Activated CD4-positive, alpha-beta memory T cell treated with anti-CD3 and anti-CD28 coated beads for 36 hours (primary cell): ENCODE results near the gene DTNBP1. TPM values are rescaled to one million over a fixed set of nuclear protein-coding genes. Genes with fewer than 3 reads are reported as not detected.

ENCODE experiments used
- CTCF ChIA-PET: fragments of 350-600 bp; sonication (Branson Sonifier 250); formaldehyde crosslinking; loops from one replicate; lab custom pipeline; 2021; ENCODE audit warnings: antibody characterized with exemption, inconsistent platforms; lab: Charles Lee
- POLR2A ChIA-PET: fragments of 350-600 bp; sonication (Branson Sonifier 250); formaldehyde crosslinking; loops from one replicate; lab custom pipeline; 2021; ENCODE audit warnings: antibody characterized with exemption; lab: Charles Lee
- DNase-seq: peaks from one replicate; pipeline ENCODE4 v3.0.0-alpha.2; 2020
- H3K27ac Mint-ChIP-seq: one replicate; pipeline ENCODE4 v1.8.0; 2021; ENCODE audit warnings: mixed read lengths
- H3K27me3 Mint-ChIP-seq: one replicate; pipeline ENCODE4 v1.8.0; 2021; ENCODE audit warnings: mixed read lengths
- H3K36me3 Mint-ChIP-seq: one replicate; pipeline ENCODE4 v1.8.0; 2021; ENCODE audit warnings: mixed read lengths
- H3K4me1 Mint-ChIP-seq: one replicate; pipeline ENCODE4 v1.8.0; 2021; ENCODE audit warnings: low read depth, mixed read lengths
- H3K4me3 Mint-ChIP-seq: one replicate; pipeline ENCODE4 v1.8.0; 2021; ENCODE audit warnings: mild to moderate bottlenecking, mixed read lengths
- H3K9me3 Mint-ChIP-seq: one replicate; pipeline ENCODE4 v1.8.0; 2021; ENCODE audit warnings: mixed read lengths
- intact Hi-C: fragments of 100-400 bp; cut with micrococcal nuclease; formaldehyde crosslinking; loops from one replicate; pipeline ENCODE4 v1.15.1; 2023
- total RNA-seq, 2 experiments: library from RNA; stranded (reverse); gene quantifications; one replicate each; pipeline ENCODE4 v1.2.3, GENCODE V29; 2021

The DTNBP1 gene
- total RNA-seq, 2 experiments from 2014 or later: 22.9 to 24.3 TPM

DNA sequence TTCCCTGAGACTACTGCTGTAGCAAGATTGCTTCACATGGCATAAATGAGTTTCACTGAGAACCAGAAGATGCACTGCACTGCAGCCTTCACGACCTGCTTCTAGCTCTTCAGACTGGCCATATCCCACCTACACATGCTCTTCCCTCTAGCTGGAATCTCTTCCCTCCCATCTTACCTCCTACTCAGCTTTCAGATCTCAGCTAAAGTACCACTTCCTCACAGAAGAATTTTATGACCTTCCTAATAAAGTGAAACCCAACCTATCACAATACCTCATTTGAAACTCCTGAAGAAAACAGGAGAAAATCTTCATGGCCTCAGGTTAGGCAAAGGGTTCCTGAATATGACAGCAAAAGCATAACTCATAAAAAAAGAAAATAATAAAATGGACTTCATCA, 99.9 kb downstream of the DTNBP1 start:
- H3K4me1 Mint-ChIP-seq: no peaks in the 10 kb centered on the region
- DNase-seq: no peak
- no peak overlapping the region for H3K27ac Mint-ChIP-seq
- H3K36me3 Mint-ChIP-seq: no peaks in the 10 kb centered on the region
- ChIA-PET CTCF (no interaction called here), POLR2A (no interaction called here)
- no peaks in the 10 kb centered on the region for H3K27me3 Mint-ChIP-seq
- H3K4me3 Mint-ChIP-seq: no peak overlapping the region
- H3K9me3 Mint-ChIP-seq: no peaks in the 10 kb centered on the region
- intact Hi-C loops: no loop called here

DNA sequence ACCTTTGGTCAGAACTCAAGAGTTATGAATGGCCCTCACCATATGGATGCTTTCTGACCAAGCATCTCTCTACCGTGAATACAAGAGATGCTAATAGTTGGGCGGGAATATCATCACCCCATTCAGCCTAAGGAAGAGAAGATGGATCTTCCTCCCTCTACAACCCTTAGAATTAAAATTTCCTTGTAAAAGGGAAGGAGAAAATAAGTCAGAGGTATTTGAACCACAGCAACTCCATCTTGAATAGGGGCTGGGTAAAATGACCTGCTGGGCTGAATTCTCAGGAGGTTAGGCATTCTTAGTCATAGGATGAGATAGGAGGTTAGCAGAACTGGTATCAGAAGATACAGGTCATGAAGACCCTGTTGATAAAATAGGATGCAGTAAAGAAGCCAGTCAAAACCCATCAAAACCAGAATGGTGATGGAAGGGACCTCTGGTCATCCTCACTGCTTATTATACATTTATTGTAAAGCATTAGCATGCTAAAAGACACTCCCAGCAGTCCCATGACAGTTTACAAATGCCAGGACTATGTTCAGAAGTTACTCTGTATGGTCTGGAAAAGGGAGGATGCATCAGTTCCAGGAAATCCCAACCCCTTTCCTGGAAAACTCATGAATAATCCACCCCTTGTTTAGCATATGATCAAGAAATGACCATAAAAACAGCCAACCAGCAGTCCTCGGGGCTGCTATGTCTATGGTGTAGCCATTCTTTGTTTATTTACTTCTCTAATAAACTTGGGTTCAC, 101.2 kb downstream of the DTNBP1 start:
- no peak for DNase-seq
- CTCF ChIA-PET: no interaction called here
- no peaks in the 10 kb centered on the region for H3K4me1 Mint-ChIP-seq
- H3K36me3 Mint-ChIP-seq: no peaks in the 10 kb centered on the region
- intact Hi-C loops: no loop called here
- H3K9me3 Mint-ChIP-seq: no peaks in the 10 kb centered on the region
- POLR2A ChIA-PET: no interaction called here
- no peak overlapping the region for H3K4me3 Mint-ChIP-seq
- H3K27me3 Mint-ChIP-seq: no peaks in the 10 kb centered on the region
- H3K27ac Mint-ChIP-seq: no peak overlapping the region

- Mint-ChIP-seq H3K27ac (no peak overlapping the region), H3K9me3 (no peaks in the 10 kb centered on the region), H3K27me3 (no peaks in the 10 kb centered on the region), H3K4me1 (no peaks in the 10 kb centered on the region), H3K36me3 (no peaks in the 10 kb centered on the region), H3K4me3 (no peak overlapping the region)
- intact Hi-C loops: no loop called here
- no peak for DNase-seq
- ChIA-PET CTCF (interaction anchor here (0.6 kb wide), 1 partner anchor 65 kb away, joined by 3 read pairs; no protein-coding TSS in a partner anchor), POLR2A (no interaction called here)
Observed at GRCh38 chr6:15560713-15561112, 102.1 kb downstream of the DTNBP1 start.

DNA sequence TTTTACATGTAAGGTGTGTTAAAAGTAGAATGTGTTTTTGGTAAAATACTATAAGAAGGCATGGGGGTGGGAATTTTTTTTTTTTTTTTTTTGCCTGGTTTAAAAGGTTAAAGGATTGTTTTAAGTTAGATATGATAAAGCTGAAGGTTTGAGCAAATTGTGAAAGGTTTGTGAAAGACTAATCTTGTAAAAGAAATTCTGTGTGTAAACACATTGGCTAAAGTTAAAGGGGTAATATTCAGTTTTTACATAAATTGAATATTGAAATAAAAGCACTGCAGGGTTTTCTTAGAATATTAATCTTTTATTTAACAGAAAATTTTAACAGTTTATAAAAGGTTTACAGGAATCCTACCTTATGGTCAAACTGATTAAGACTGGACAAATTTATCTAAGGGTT, 105.7 kb downstream of the DTNBP1 start:
- POLR2A ChIA-PET: interaction anchor here (0.6 kb wide), 1 partner anchor 321 kb away, joined by 3 read pairs; no protein-coding TSS in a partner anchor
- intact Hi-C loops: no loop called here
- Mint-ChIP-seq H3K4me1 (no peaks in the 10 kb centered on the region), H3K4me3 (no peak overlapping the region), H3K27ac (no peak overlapping the region), H3K9me3 (no peaks in the 10 kb centered on the region), H3K27me3 (no peaks in the 10 kb centered on the region), H3K36me3 (no peaks in the 10 kb centered on the region)
- CTCF ChIA-PET: interaction anchor here (0.5 to 0.6 kb wide), 2 partner anchors 51 to 95 kb away, joined by 4 to 6 read pairs; no protein-coding TSS in a partner anchor
- no peak for DNase-seq

- ChIA-PET POLR2A (interaction anchor here (0.6 kb wide), 2 partner anchors 320 to 661 kb away, joined by 3 read pairs; no protein-coding TSS in a partner anchor), CTCF (interaction anchor here (0.5 kb wide), 1 partner anchor 95 kb away, joined by 6 read pairs; no protein-coding TSS in a partner anchor)
Observed at GRCh38 chr6:15556711-15557110, 106.1 kb downstream of the DTNBP1 start.

DNA sequence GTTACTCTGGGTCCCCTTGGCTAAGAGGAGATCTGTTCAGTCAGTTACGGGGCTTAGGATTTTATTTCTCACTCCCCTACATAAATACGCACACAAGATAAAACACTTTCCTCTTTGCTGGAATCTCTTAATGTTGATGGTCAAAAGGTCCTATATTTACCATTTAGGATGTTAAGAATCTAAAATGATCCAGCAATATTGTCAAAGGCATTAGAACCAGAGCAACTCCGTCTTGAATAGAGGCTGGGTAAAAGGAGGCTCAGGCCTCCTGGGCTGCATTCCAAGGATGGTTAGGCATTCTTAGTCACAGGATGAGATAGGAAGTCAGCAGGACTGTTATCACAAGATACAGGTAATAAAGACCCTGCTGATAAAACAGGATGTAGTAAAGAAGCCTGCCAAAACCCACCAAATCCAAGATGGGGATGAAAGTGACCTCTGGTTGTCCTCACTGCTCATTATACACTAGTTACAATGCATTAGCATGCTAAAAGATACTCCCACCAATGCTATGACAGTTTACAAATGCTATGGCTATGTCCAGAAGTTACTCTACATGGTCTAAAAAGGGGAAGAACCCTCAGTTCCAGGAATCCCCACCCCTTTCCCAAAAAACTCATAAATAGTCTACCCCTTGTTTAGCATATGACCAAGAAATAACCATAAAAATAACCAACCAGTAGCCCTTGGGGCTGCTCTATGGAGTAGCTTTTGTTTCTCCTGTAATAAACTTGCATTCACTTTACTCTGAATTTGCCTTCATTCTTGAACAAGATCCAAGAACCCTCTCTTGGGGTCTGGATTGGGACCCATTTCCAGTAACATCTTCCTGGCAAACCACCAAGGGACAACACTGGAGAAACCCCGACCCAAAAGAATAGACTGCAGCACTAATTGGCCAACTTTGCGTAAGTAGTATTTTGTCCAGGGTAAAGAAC, 107.5 kb downstream of the DTNBP1 start:
- DNase-seq: no peak
- no peaks in the 10 kb centered on the region for H3K27me3 Mint-ChIP-seq
- H3K4me3 Mint-ChIP-seq: no peak overlapping the region
- POLR2A ChIA-PET: no interaction called here
- intact Hi-C loops: no loop called here
- no peaks in the 10 kb centered on the region for H3K36me3 Mint-ChIP-seq
- peaks cover 2% of the 10 kb centered on the region for H3K4me1 Mint-ChIP-seq
- CTCF ChIA-PET: no interaction called here
- no peaks in the 10 kb centered on the region for H3K9me3 Mint-ChIP-seq
- no peak overlapping the region for H3K27ac Mint-ChIP-seq

More at GRCh38 chr6:15556711-15557110, 106.1 kb downstream of the DTNBP1 start:
- intact Hi-C loops: no loop called here
- Mint-ChIP-seq H3K4me1 (no peaks in the 10 kb centered on the region), H3K36me3 (no peaks in the 10 kb centered on the region), H3K4me3 (no peak overlapping the region), H3K9me3 (no peaks in the 10 kb centered on the region), H3K27ac (no peak overlapping the region), H3K27me3 (no peaks in the 10 kb centered on the region)
- no peak for DNase-seq

DNA sequence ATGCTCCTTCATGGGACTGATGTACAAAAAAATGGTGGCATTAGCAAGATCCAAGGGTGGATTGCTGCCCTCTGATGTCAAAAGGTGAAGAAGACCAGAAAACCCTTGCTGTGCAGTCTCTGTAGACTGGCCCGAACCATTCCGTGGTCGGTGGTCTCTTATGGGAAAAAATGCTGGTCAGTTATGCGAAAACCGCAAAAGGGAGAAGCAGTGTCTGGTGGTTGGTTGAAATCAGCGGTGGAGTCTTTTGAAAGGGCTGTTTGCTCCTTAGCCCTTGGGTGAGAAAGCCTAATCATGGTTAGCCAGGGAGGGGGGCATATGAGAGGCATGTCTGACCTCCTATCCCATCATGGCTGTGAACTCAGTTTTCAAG, 108.1 kb downstream of the DTNBP1 start:
- ChIA-PET POLR2A (no interaction called here), CTCF (no interaction called here)
- H3K36me3 Mint-ChIP-seq: no peaks in the 10 kb centered on the region
- intact Hi-C loops: no loop called here
- peaks cover 2% of the 10 kb centered on the region for H3K4me1 Mint-ChIP-seq
- no peak for DNase-seq
- H3K27ac Mint-ChIP-seq: no peak overlapping the region
- no peak overlapping the region for H3K4me3 Mint-ChIP-seq
- H3K9me3 Mint-ChIP-seq: no peaks in the 10 kb centered on the region
- no peaks in the 10 kb centered on the region for H3K27me3 Mint-ChIP-seq

DNA sequence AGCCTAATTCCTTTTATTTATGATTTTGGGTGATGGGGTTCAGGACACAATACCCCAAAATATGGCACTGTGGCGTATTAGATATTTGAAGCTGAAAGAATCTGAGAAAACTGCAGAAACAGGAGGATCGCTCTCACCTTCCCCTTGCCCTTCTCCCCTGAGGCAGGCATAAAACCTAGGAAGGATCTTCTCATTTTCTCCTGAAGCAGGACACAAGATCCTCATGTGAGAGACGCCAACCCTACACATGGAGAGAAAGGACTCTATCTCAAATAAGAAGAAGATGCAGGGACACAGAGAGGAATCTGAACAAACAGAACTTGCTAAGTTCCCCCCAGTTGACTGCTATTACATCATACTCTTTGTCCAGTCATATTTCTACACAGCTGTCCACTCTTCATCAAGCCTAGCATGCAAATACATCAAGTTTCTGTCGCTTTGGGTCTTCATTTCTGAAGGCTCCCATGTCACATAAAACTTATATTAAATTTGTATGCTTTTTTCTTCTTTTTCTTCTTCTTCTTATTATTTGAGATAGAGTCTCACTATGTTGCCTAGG, 109.0 kb downstream of the DTNBP1 start:
- Mint-ChIP-seq H3K4me1 (peaks cover 2% of the 10 kb centered on the region), H3K27me3 (no peaks in the 10 kb centered on the region), H3K27ac (no peak overlapping the region), H3K9me3 (no peaks in the 10 kb centered on the region), H3K36me3 (no peaks in the 10 kb centered on the region), H3K4me3 (no peak overlapping the region)
- POLR2A ChIA-PET: no interaction called here
- CTCF ChIA-PET: no interaction called here
- intact Hi-C loops: no loop called here
- DNase-seq: no peak

- H3K36me3 Mint-ChIP-seq: no peaks in the 10 kb centered on the region
- no peaks in the 10 kb centered on the region for H3K9me3 Mint-ChIP-seq
- POLR2A ChIA-PET: no interaction called here
- H3K4me3 Mint-ChIP-seq: no peak overlapping the region
- DNase-seq: no peak
- no peaks in the 10 kb centered on the region for H3K27me3 Mint-ChIP-seq
- intact Hi-C loops: no loop called here
- H3K4me1 Mint-ChIP-seq: peaks cover 2% of the 10 kb centered on the region
- H3K27ac Mint-ChIP-seq: no peak overlapping the region
- CTCF ChIA-PET: no interaction called here
Observed at GRCh38 chr6:15553031-15553430, 109.8 kb downstream of the DTNBP1 start.

DNA sequence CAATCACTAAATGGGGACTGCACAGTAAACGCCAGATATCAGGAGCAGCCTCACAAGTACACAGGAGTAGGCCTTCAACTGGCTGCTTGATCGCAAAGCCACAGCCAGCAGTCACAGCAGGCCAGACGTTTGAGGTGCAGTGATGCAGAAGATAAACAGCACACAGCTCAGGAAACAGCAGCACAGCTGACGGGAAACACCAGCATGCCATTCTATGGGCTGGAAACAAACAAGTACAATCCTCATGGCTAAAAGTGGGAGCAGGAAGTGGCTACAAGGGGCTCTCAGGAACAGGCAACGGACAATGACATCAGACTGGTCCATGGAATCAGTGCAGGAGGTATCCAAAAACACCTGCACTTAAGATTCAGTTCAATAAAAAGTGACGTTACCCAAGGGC, 111.0 kb downstream of the DTNBP1 start:
- DNase-seq: no peak
- Mint-ChIP-seq H3K4me3 (no peak overlapping the region), H3K27ac (no peak overlapping the region), H3K36me3 (no peaks in the 10 kb centered on the region), H3K27me3 (no peaks in the 10 kb centered on the region), H3K9me3 (no peaks in the 10 kb centered on the region), H3K4me1 (peaks cover 2% of the 10 kb centered on the region)
- intact Hi-C loops: no loop called here
- CTCF ChIA-PET: no interaction called here
- POLR2A ChIA-PET: no interaction called here

DNA sequence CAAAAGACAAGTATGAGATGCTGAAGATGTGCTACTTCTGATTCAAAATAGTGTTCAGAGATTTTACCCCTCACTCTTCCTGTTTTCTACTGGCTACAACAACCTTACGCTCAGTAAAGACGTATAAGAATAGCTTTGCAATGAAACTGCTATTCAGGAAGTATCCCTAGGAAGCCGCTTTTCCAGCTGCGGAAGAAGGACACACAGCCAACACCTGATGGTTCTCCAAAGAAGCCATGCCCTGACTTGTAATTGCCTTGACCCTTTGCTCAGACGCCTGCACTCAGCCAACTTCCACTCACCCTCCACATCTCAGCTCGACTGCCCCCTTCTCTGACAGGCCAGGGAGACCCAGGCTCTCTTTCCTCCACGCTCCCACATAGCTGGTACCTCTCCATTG, 111.6 kb downstream of the DTNBP1 start:
- Mint-ChIP-seq H3K27ac (no peak overlapping the region), H3K4me3 (no peak overlapping the region), H3K9me3 (no peaks in the 10 kb centered on the region), H3K27me3 (no peaks in the 10 kb centered on the region), H3K36me3 (no peaks in the 10 kb centered on the region), H3K4me1 (peaks cover 2% of the 10 kb centered on the region)
- intact Hi-C loops: no loop called here
- POLR2A ChIA-PET: no interaction called here
- CTCF ChIA-PET: interaction anchor here (0.7 to 2.7 kb wide), 3 partner anchors 72 to 1757 kb away, joined by 3 to 9 read pairs (median 4); no protein-coding TSS in a partner anchor
- DNase-seq: no peak
